K562 (cell line): Measurements from ENCODE around the gene TRNAU1AP. TPM values are rescaled to one million over a fixed set of nuclear protein-coding genes. Genes with fewer than 3 reads are reported as not detected.
A peak's percentile ranks its signal among the peaks of the same experiment; 100 is the strongest.

ENCODE experiments used
- ATF1 ChIP-seq, 2 experiments: fragments of 450-650 bp in 1 of 2; IDR thresholded peaks; 2 replicates each; pipeline ENCODE4 v1.6.1; 2016; ENCODE audit warnings: missing compliant biosample characterization in 1 of 2, missing genetic modification characterization in 1 of 2
- CSDE1 ChIP-seq, 2 experiments: fragments of 450-650 bp; IDR thresholded peaks; 2 replicates each; pipeline ENCODE4 v1.6.1; 2016; ENCODE audit warnings: mild to moderate bottlenecking in 1 of 2
- ELF1 ChIP-seq: fragments of 200-800 bp; sonication (Bioruptor generic); IDR thresholded peaks from 2 replicates; pipeline ENCODE4 v1.6.1; 2016; ENCODE audit warnings: missing genetic modification characterization, missing compliant biosample characterization
- ETV6 ChIP-seq, 3 experiments: fragments of 150-350 bp in 1 of 3; sonication (generic) in 1 of 3; formaldehyde crosslinking in 1 of 3; IDR thresholded peaks; 2 replicates each; pipeline versions ENCODE4 v1.6.1 to v1.8.0; 2014 to 2022; ENCODE audit warnings: borderline replicate concordance in 2 of 3, low read depth in 2 of 3, antibody characterized with exemption in 1 of 3, low read length in 1 of 3, mild to moderate bottlenecking in 1 of 3, missing genetic modification reagents in 1 of 3
- FUS ChIP-seq: fragments of 200-400 bp; formaldehyde crosslinking; optimal IDR thresholded peaks from 2 replicates; pipeline ENCODE3; 2017; ENCODE audit warnings: low read depth, low read length
- HDGF ChIP-seq: fragments of 450-650 bp; IDR thresholded peaks from 2 replicates; pipeline ENCODE4 v1.6.1; 2016
- KLF13 ChIP-seq: fragments of 450-650 bp; IDR thresholded peaks from 2 replicates; pipeline ENCODE4 v1.6.1; 2016; ENCODE audit warnings: missing genetic modification characterization, low read depth, mild to moderate bottlenecking, missing compliant biosample characterization, moderate library complexity, borderline replicate concordance
- LCOR ChIP-seq: sonication (generic); formaldehyde crosslinking; IDR thresholded peaks from 2 replicates; pipeline ENCODE4 v1.8.0; 2022; ENCODE audit warnings: mild to moderate bottlenecking, missing genetic modification reagents
- NFYB ChIP-seq: IDR thresholded peaks from 2 replicates; pipeline ENCODE4 v1.6.1; 2011; ENCODE audit warnings: mild to moderate bottlenecking, moderate library complexity; ENCODE audit not compliant: insufficient read length; ENCODE audit errors: extremely low read depth
- POLR3A ChIP-seq: IDR thresholded peaks from 2 replicates; pipeline ENCODE4 v1.6.1; 2011; ENCODE audit warnings: borderline replicate concordance, mild to moderate bottlenecking, moderate library complexity; ENCODE audit not compliant: insufficient read length, insufficient read depth; ENCODE audit errors: extremely low read depth
- RB1 ChIP-seq: fragments of 450-650 bp; IDR thresholded peaks from 2 replicates; pipeline ENCODE4 v1.6.1; 2017; ENCODE audit warnings: low read depth, mild to moderate bottlenecking
- RBM14 ChIP-seq: fragments of 200-400 bp; formaldehyde crosslinking; IDR thresholded peaks from 2 replicates; pipeline ENCODE4 v1.6.1; 2018; ENCODE audit warnings: low read depth, mild to moderate bottlenecking, low read length, moderate library complexity, borderline replicate concordance; ENCODE audit not compliant: insufficient read depth
- SRSF9 ChIP-seq: fragments of 200-400 bp; formaldehyde crosslinking; IDR thresholded peaks from 2 replicates; pipeline ENCODE4 v1.6.1; 2017; ENCODE audit warnings: low read depth, low read length, borderline replicate concordance
- TOE1 ChIP-seq, 2 experiments: fragments of 450-650 bp in 1 of 2; sonication (generic) in 1 of 2; formaldehyde crosslinking in 1 of 2; IDR thresholded peaks; 2 replicates each; pipeline versions ENCODE4 v1.7.1 to v1.8.0; 2016 to 2022; ENCODE audit warnings: borderline replicate concordance in 2 of 2, mild to moderate bottlenecking in 2 of 2, antibody characterized with exemption in 1 of 2, inconsistent platforms in 1 of 2, low read depth in 1 of 2, missing genetic modification reagents in 1 of 2, moderate library complexity in 1 of 2
- XRCC4 ChIP-seq: IDR thresholded peaks from one replicate; pipeline ENCODE4 v1.6.1; 2011; ENCODE audit not compliant: insufficient read depth, insufficient read length; ENCODE audit errors: extremely low read depth
- ZNF184 ChIP-seq: sonication (generic); formaldehyde crosslinking; IDR thresholded peaks from 2 replicates; pipeline ENCODE4 v1.5.0; 2020; ENCODE audit warnings: missing genetic modification reagents
- ZNF232 ChIP-seq: sonication (generic); formaldehyde crosslinking; IDR thresholded peaks from 2 replicates; pipeline ENCODE4 v1.8.0; 2022; ENCODE audit warnings: mild to moderate bottlenecking, missing genetic modification reagents
- ZNF263 ChIP-seq: sonication (generic); formaldehyde crosslinking; IDR thresholded peaks from 2 replicates; pipeline ENCODE4 v1.8.0; 2022; ENCODE audit warnings: mild to moderate bottlenecking, missing genetic modification reagents, borderline replicate concordance
- polyA plus RNA-seq, 8 experiments: library from polyadenylated mRNA; depleted of rRNA in 4 of 8; stranded (reverse) in 5 of 8; unstranded in 3 of 8; fragments of >200 nt; fragmentation: Nextera tagmentation in 2 of 8; fragmentation: Illumina TruSeq in 1 of 8; extraction: Ambion mirVana in 2 of 8; extraction: Trizol in 1 of 8; gene quantifications; 2 replicates each; pipeline versions ENCODE4 v1.2.1 to v1.2.3, GENCODE V29; 2011 to 2014; ENCODE audit warnings: inconsistent platforms in 1 of 8, missing spikeins in 1 of 8
- total RNA-seq, 7 experiments: library from RNA; depleted of rRNA in 6 of 7; stranded (reverse); fragments of >200 nt in 6 of 7; fragmentation: Illumina TruSeq in 2 of 7; extraction: Trizol in 2 of 7; gene quantifications; 2 replicates each; pipeline versions ENCODE4 v1.2.1 to v1.2.3, GENCODE V29; 2011 to 2021; ENCODE audit warnings: low replicate concordance in 1 of 7
- TF ChIP-seq, protein P1 (sequence below): sonication (generic); IDR thresholded peaks from 2 replicates; pipeline ENCODE4 v1.6.1; 2016
- TF ChIP-seq, protein P2 (sequence below): fragments of 450-650 bp; conservative IDR thresholded peaks from 2 replicates; pipeline ENCODE4 v1.6.1; 2016; ENCODE audit warnings: missing genetic modification characterization, low read depth, mild to moderate bottlenecking, missing compliant biosample characterization, moderate library complexity
- TF ChIP-seq, protein P3 (sequence below): sonication (generic); formaldehyde crosslinking; IDR thresholded peaks from 2 replicates; pipeline ENCODE4 v1.5.0; 2020; ENCODE audit warnings: missing genetic modification reagents

Gene TRNAU1AP
- total and polyA plus RNA-seq, 9 of the 15 experiments (the other 6 are each of a cell fraction or from before 2014, with no cell fraction given), result 34.9 to 110 (median 46.3) TPM

DNA sequence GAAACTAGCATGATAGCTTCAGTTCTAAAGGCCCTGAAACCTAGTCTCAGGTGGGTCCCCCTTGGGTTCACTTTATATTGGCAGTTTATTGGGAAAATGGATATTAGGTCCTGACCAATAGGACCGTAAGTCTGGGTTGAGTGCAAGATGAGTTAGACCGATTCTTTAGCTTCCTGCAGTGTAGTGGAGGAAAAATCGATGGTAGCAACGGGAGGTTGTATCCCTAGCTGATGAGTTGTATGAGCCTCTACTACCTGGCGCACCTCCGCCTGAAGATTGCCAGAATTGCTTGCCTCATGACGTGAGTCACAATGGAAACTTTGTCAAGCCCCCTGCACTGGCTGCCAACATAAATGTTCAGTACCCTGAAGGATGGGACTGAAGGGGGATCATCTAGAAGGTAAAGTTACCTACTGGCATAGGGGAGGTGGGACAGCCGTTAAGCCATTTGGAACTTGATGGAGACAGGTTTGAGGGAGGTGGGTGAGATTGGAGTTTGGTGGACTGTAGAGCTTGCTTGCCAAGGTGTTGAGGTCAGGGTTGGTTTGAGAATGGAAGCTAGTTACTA, 43.1 kb upstream of the TRNAU1AP start (continued):
- TF ChIP-seq POLR3A (no peak), ZNF232 (CRISPR knock-in tag) (no peak), LCOR (CRISPR knock-in tag) (0 out of 2 replicates have a peak, but pooled peaks have one; percentile 18), TOE1 (IDR thresholded peaks at IDR 0.05; ENCODE audit: borderline replicate concordance) (peak; percentile 32; the same call in 1 of the 2 replicates), TOE1 (CRISPR knock-in tag; IDR thresholded peaks at IDR 0.05; ENCODE audit: borderline replicate concordance, low read depth) (0 out of 2 replicates have a peak, but pooled peaks have one; percentile 10), ETV6 (IDR thresholded peaks at IDR 0.05; ENCODE audit: borderline replicate concordance in 1 of 2, low read depth in 2 of 2, low read length in 1 of 2) (0 out of 4 replicates have a peak, but pooled peaks of 1 of the 2 experiments have one; percentile 8), ETV6 (CRISPR knock-in tag; IDR thresholded peaks at IDR 0.05; ENCODE audit: borderline replicate concordance) (no peak), NFYB (no peak), HDGF (no peak), KLF13 (0 out of 2 replicates have a peak, but pooled peaks have one; percentile 45), RBM14 (no peak), RB1 (no peak), ATF1 (CRISPR knock-in tag; IDR thresholded peaks at IDR 0.05) (no peak), ATF1 (tag; IDR thresholded peaks at IDR 0.05) (peak; percentile 8; the same call in 1 of the 2 replicates), ELF1 (no peak), ZNF184 (no peak), ZNF263 (CRISPR knock-in tag) (no peak), SRSF9 (no peak), FUS (no peak), XRCC4 (no peak), CSDE1 (IDR thresholded peaks at IDR 0.05) (no peak)
- TF ChIP-seq, protein P1, sequence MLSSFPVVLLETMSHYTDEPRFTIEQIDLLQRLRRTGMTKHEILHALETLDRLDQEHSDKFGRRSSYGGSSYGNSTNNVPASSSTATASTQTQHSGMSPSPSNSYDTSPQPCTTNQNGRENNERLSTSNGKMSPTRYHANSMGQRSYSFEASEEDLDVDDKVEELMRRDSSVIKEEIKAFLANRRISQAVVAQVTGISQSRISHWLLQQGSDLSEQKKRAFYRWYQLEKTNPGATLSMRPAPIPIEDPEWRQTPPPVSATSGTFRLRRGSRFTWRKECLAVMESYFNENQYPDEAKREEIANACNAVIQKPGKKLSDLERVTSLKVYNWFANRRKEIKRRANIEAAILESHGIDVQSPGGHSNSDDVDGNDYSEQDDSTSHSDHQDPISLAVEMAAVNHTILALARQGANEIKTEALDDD, result 0 out of 2 replicates have a peak, but pooled peaks have one; percentile 5
- TF ChIP-seq, protein P2, sequence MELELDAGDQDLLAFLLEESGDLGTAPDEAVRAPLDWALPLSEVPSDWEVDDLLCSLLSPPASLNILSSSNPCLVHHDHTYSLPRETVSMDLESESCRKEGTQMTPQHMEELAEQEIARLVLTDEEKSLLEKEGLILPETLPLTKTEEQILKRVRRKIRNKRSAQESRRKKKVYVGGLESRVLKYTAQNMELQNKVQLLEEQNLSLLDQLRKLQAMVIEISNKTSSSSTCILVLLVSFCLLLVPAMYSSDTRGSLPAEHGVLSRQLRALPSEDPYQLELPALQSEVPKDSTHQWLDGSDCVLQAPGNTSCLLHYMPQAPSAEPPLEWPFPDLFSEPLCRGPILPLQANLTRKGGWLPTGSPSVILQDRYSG (tag), result no peak
- TF ChIP-seq, protein P3, sequence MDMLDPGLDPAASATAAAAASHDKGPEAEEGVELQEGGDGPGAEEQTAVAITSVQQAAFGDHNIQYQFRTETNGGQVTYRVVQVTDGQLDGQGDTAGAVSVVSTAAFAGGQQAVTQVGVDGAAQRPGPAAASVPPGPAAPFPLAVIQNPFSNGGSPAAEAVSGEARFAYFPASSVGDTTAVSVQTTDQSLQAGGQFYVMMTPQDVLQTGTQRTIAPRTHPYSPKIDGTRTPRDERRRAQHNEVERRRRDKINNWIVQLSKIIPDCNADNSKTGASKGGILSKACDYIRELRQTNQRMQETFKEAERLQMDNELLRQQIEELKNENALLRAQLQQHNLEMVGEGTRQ, result no peak
